Effector CD8-positive, alpha-beta T cell (primary cell): ENCODE results near the gene ULBP3.
"Not testable (repeated sequence)": the region's sequence is repeated elsewhere in the genome, so short reads cannot be mapped to it uniquely, and the experiment has no call there.

Source experiments
- DNase-seq: peaks from one replicate; lab custom pipeline; 2025; lab: John Stamatoyannopoulos, UW

Gene ULBP3

GRCh38 chr6:150076196-150076893 is 7.4 kb upstream of the ULBP3 start:
- no peak for DNase-seq

GRCh38 chr6:150075034-150075421 is 6.1 kb upstream of the ULBP3 start:
- DNase-seq, result no peak

GRCh38 chr6:150074396-150075033 is 5.6 kb upstream of the ULBP3 start:
- DNase-seq, result not testable (repeated sequence)

GRCh38 chr6:150072201-150072600 is 3.3 kb upstream of the ULBP3 start:
- DNase-seq, result no peak

GRCh38 chr6:150070236-150070818 is 1.4 kb upstream of the ULBP3 start:
- DNase-seq, result no peak

GRCh38 chr6:150069706-150070105 is 785 bp upstream of the ULBP3 start:
- DNase-seq, result no peak

- DNase-seq, result no peak
These were observed 770 bp downstream of the ULBP3 start for GRCh38 chr6:150068151-150068550.

- no peak for DNase-seq
These were observed 3.8 kb downstream of the ULBP3 start for GRCh38 chr6:150065083-150065482.

- DNase-seq, result no peak
These were observed 5.3 kb downstream of the ULBP3 start for GRCh38 chr6:150063640-150064039.

GRCh38 chr6:150059973-150060372 is 8.9 kb downstream of the ULBP3 start:
- not testable (repeated sequence) for DNase-seq

- no peak for DNase-seq
These were observed 9.9 kb downstream of the ULBP3 start for GRCh38 chr6:150058986-150059385.

GRCh38 chr6:150058231-150058792 is 10.6 kb downstream of the ULBP3 start:
- DNase-seq, result no peak

GRCh38 chr6:150057501-150057951 is 11.4 kb downstream of the ULBP3 start:
- DNase-seq, result no peak

- DNase-seq, result no peak
These were observed 12.0 kb downstream of the ULBP3 start for GRCh38 chr6:150056916-150057315.

- DNase-seq, result no peak
These were observed 12.8 kb downstream of the ULBP3 start for GRCh38 chr6:150056156-150056555.

GRCh38 chr6:150055131-150055530 is 13.8 kb downstream of the ULBP3 start:
- DNase-seq, result no peak

- DNase-seq, result no peak
These were observed 15.5 kb downstream of the ULBP3 start for GRCh38 chr6:150053450-150053849.

GRCh38 chr6:150050846-150051245 is 18.1 kb downstream of the ULBP3 start:
- DNase-seq, result no peak

- no peak for DNase-seq
These were observed 20.8 kb downstream of the ULBP3 start for GRCh38 chr6:150048099-150048498.

- DNase-seq, result no peak
These were observed 22.0 kb downstream of the ULBP3 start for GRCh38 chr6:150046943-150047342.

GRCh38 chr6:150044621-150045145 is 24.2 kb downstream of the ULBP3 start:
- DNase-seq, result no peak

GRCh38 chr6:150043501-150044412 is 25.2 kb downstream of the ULBP3 start:
- DNase-seq, result no peak
